Activated CD4-positive, alpha-beta memory T cell treated with anti-CD3 and anti-CD28 coated beads for 36 hours (primary cell): ENCODE measurements around the gene TSPAN14. TPM values are rescaled to one million over a fixed set of nuclear protein-coding genes. Genes with fewer than 3 reads are reported as not detected.
"Not testable (repeated sequence)": the region's sequence is repeated elsewhere in the genome, so short reads cannot be mapped to it uniquely, and the experiment has no call there.

Source experiments
- CTCF ChIA-PET: fragments of 350-600 bp; sonication (Branson Sonifier 250); formaldehyde crosslinking; loops from one replicate; lab custom pipeline; 2021; ENCODE audit warnings: antibody characterized with exemption, inconsistent platforms; lab: Charles Lee
- POLR2A ChIA-PET: fragments of 350-600 bp; sonication (Branson Sonifier 250); formaldehyde crosslinking; loops from one replicate; lab custom pipeline; 2021; ENCODE audit warnings: antibody characterized with exemption; lab: Charles Lee
- DNase-seq: peaks from one replicate; pipeline ENCODE4 v3.0.0-alpha.2; 2020
- H3K27ac Mint-ChIP-seq: one replicate; pipeline ENCODE4 v1.8.0; 2021; ENCODE audit warnings: mixed read lengths
- H3K27me3 Mint-ChIP-seq: one replicate; pipeline ENCODE4 v1.8.0; 2021; ENCODE audit warnings: mixed read lengths
- H3K36me3 Mint-ChIP-seq: one replicate; pipeline ENCODE4 v1.8.0; 2021; ENCODE audit warnings: mixed read lengths
- H3K4me1 Mint-ChIP-seq: one replicate; pipeline ENCODE4 v1.8.0; 2021; ENCODE audit warnings: low read depth, mixed read lengths
- H3K4me3 Mint-ChIP-seq: one replicate; pipeline ENCODE4 v1.8.0; 2021; ENCODE audit warnings: mild to moderate bottlenecking, mixed read lengths
- H3K9me3 Mint-ChIP-seq: one replicate; pipeline ENCODE4 v1.8.0; 2021; ENCODE audit warnings: mixed read lengths
- intact Hi-C: fragments of 100-400 bp; cut with micrococcal nuclease; formaldehyde crosslinking; loops from one replicate; pipeline ENCODE4 v1.15.1; 2023
- total RNA-seq, 2 experiments: library from RNA; stranded (reverse); gene quantifications; one replicate each; pipeline ENCODE4 v1.2.3, GENCODE V29; 2021

The TSPAN14 gene
- total RNA-seq, 2 experiments from 2014 or later: 48.9 to 51.8 TPM

- ChIA-PET CTCF (interaction anchor here (1.2 kb wide), 1 partner anchor 56 kb away, joined by 3 read pairs; no protein-coding TSS in a partner anchor), POLR2A (no interaction called here)
- Mint-ChIP-seq H3K4me3 (no peak overlapping the region), H3K27me3 (no peaks in the 10 kb centered on the region), H3K36me3 (peaks cover under 1% of the 10 kb centered on the region), H3K27ac (no peak overlapping the region), H3K4me1 (peaks cover 15% of the 10 kb centered on the region), H3K9me3 (no peaks in the 10 kb centered on the region)
- no peak for DNase-seq
- intact Hi-C loops: no loop called here
Measured at GRCh38 chr10:80540618-80540980, 86.5 kb downstream of the TSPAN14 start.

- Mint-ChIP-seq H3K27ac (no peak overlapping the region), H3K9me3 (no peaks in the 10 kb centered on the region), H3K27me3 (no peaks in the 10 kb centered on the region), H3K36me3 (no peaks in the 10 kb centered on the region), H3K4me3 (no peak overlapping the region), H3K4me1 (peaks cover 15% of the 10 kb centered on the region)
- ChIA-PET CTCF (interaction anchor here (1.2 kb wide), 1 partner anchor 56 kb away, joined by 3 read pairs; no protein-coding TSS in a partner anchor), POLR2A (no interaction called here)
- intact Hi-C loops: no loop called here
- DNase-seq: no peak
Measured at GRCh38 chr10:80540981-80541750, 87.1 kb downstream of the TSPAN14 start.

GRCh38 chr10:80542053-80542452 lies 87.9 kb downstream of the TSPAN14 start:
- Mint-ChIP-seq H3K4me1 (peaks cover 11% of the 10 kb centered on the region), H3K4me3 (no peak overlapping the region), H3K9me3 (no peaks in the 10 kb centered on the region), H3K36me3 (no peaks in the 10 kb centered on the region), H3K27me3 (no peaks in the 10 kb centered on the region), H3K27ac (no peak overlapping the region)
- ChIA-PET POLR2A (no interaction called here), CTCF (no interaction called here)
- no peak for DNase-seq
- intact Hi-C loops: no loop called here

GRCh38 chr10:80542652-80543318 lies 88.7 kb downstream of the TSPAN14 start:
- Mint-ChIP-seq H3K27ac (no peak overlapping the region), H3K4me3 (no peak overlapping the region), H3K27me3 (no peaks in the 10 kb centered on the region), H3K4me1 (peaks cover 11% of the 10 kb centered on the region), H3K9me3 (no peaks in the 10 kb centered on the region), H3K36me3 (no peaks in the 10 kb centered on the region)
- POLR2A ChIA-PET: no interaction called here
- intact Hi-C loops: no loop called here
- CTCF ChIA-PET: no interaction called here
- DNase-seq: no peak

GRCh38 chr10:80543319-80543672 lies 89.2 kb downstream of the TSPAN14 start:
- H3K36me3 Mint-ChIP-seq, intact Hi-C loops, POLR2A ChIA-PET, H3K27me3 Mint-ChIP-seq, DNase-seq, H3K9me3 Mint-ChIP-seq, H3K27ac Mint-ChIP-seq, CTCF ChIA-PET, H3K4me3 Mint-ChIP-seq: not testable (repeated sequence)
- H3K4me1 Mint-ChIP-seq: peaks cover 11% of the 10 kb centered on the region

- intact Hi-C loops: no loop called here
- ChIA-PET POLR2A (no interaction called here), CTCF (no interaction called here)
- peaks cover 11% of the 10 kb centered on the region for H3K4me1 Mint-ChIP-seq
- H3K36me3 Mint-ChIP-seq: no peaks in the 10 kb centered on the region
- no peaks in the 10 kb centered on the region for H3K9me3 Mint-ChIP-seq
- no peak for DNase-seq
- peaks cover 2% of the 10 kb centered on the region for H3K27me3 Mint-ChIP-seq
- no peak overlapping the region for H3K4me3 Mint-ChIP-seq
- no peak overlapping the region for H3K27ac Mint-ChIP-seq
Measured at GRCh38 chr10:80544316-80544953, 90.3 kb downstream of the TSPAN14 start.

- H3K9me3 Mint-ChIP-seq: no peaks in the 10 kb centered on the region
- H3K36me3 Mint-ChIP-seq: no peaks in the 10 kb centered on the region
- CTCF ChIA-PET: no interaction called here
- intact Hi-C loops: no loop called here
- peaks cover 2% of the 10 kb centered on the region for H3K27me3 Mint-ChIP-seq
- no peak overlapping the region for H3K27ac Mint-ChIP-seq
- DNase-seq: no peak
- H3K4me3 Mint-ChIP-seq: no peak overlapping the region
- POLR2A ChIA-PET: no interaction called here
- H3K4me1 Mint-ChIP-seq: peaks cover 11% of the 10 kb centered on the region
Measured at GRCh38 chr10:80545258-80545881, 91.3 kb downstream of the TSPAN14 start.

- no peaks in the 10 kb centered on the region for H3K36me3 Mint-ChIP-seq
- H3K4me1 Mint-ChIP-seq: no peaks in the 10 kb centered on the region
- H3K9me3 Mint-ChIP-seq: no peaks in the 10 kb centered on the region
- ChIA-PET CTCF (no interaction called here), POLR2A (no interaction called here)
- no peak overlapping the region for H3K27ac Mint-ChIP-seq
- DNase-seq: no peak
- H3K4me3 Mint-ChIP-seq: no peak overlapping the region
- intact Hi-C loops: no loop called here
- H3K27me3 Mint-ChIP-seq: peaks cover 2% of the 10 kb centered on the region
Measured at GRCh38 chr10:80552151-80552646, 98.1 kb downstream of the TSPAN14 start.

- ChIA-PET CTCF (no interaction called here), POLR2A (no interaction called here)
- no peaks in the 10 kb centered on the region for H3K9me3 Mint-ChIP-seq
- H3K4me1 Mint-ChIP-seq: peaks cover 2% of the 10 kb centered on the region
- H3K27ac Mint-ChIP-seq: no peak overlapping the region
- no peak overlapping the region for H3K4me3 Mint-ChIP-seq
- DNase-seq: no peak
- intact Hi-C loops: no loop called here
- H3K27me3 Mint-ChIP-seq: peaks cover 2% of the 10 kb centered on the region
- no peaks in the 10 kb centered on the region for H3K36me3 Mint-ChIP-seq
Measured at GRCh38 chr10:80553436-80553835, 99.3 kb downstream of the TSPAN14 start.

GRCh38 chr10:80554050-80554449 lies 99.9 kb downstream of the TSPAN14 start:
- DNase-seq: no peak
- Mint-ChIP-seq H3K27me3 (no peaks in the 10 kb centered on the region), H3K27ac (no peak overlapping the region), H3K9me3 (no peaks in the 10 kb centered on the region), H3K4me1 (peaks cover 2% of the 10 kb centered on the region), H3K4me3 (no peak overlapping the region), H3K36me3 (no peaks in the 10 kb centered on the region)
- CTCF ChIA-PET: no interaction called here
- POLR2A ChIA-PET: no interaction called here
- intact Hi-C loops: no loop called here

GRCh38 chr10:80555415-80555814 lies 101.3 kb downstream of the TSPAN14 start:
- Mint-ChIP-seq H3K9me3 (no peaks in the 10 kb centered on the region), H3K36me3 (no peaks in the 10 kb centered on the region), H3K4me1 (peaks cover 2% of the 10 kb centered on the region), H3K27ac (no peak overlapping the region), H3K27me3 (no peaks in the 10 kb centered on the region), H3K4me3 (no peak overlapping the region)
- no peak for DNase-seq
- intact Hi-C loops: no loop called here
- CTCF ChIA-PET: no interaction called here
- POLR2A ChIA-PET: no interaction called here

GRCh38 chr10:80561950-80562349 lies 107.8 kb downstream of the TSPAN14 start:
- H3K27ac Mint-ChIP-seq: no peak overlapping the region
- intact Hi-C loops: no loop called here
- H3K4me1 Mint-ChIP-seq: peaks cover 2% of the 10 kb centered on the region
- no peaks in the 10 kb centered on the region for H3K36me3 Mint-ChIP-seq
- DNase-seq: no peak
- ChIA-PET POLR2A (no interaction called here), CTCF (no interaction called here)
- H3K4me3 Mint-ChIP-seq: no peak overlapping the region
- H3K27me3 Mint-ChIP-seq: peaks cover 1% of the 10 kb centered on the region
- no peaks in the 10 kb centered on the region for H3K9me3 Mint-ChIP-seq
